IPS-NIHi7 (cell line): Measurements from ENCODE around the gene THRAP3.
"Not testable (repeated sequence)": the region's sequence is repeated elsewhere in the genome, so short reads cannot be mapped to it uniquely, and the experiment has no call there.

Experiments used
- DNase-seq: peaks from one replicate; pipeline ENCODE4 v3.0.0; 2012; ENCODE audit warnings: mixed read lengths; ENCODE audit errors: extremely low spot score

The THRAP3 gene

GRCh38 chr1:36247538-36247937 lies 23.3 kb downstream of the THRAP3 start:
- DNase-seq: no peak

GRCh38 chr1:36248250-36248894 lies 24.1 kb downstream of the THRAP3 start:
- DNase-seq: no peak

GRCh38 chr1:36251794-36252481 lies 27.7 kb downstream of the THRAP3 start:
- DNase-seq: no peak

- DNase-seq: not testable (repeated sequence)
These were observed 28.2 kb downstream of the THRAP3 start for GRCh38 chr1:36252482-36252824.

GRCh38 chr1:36253161-36253862 lies 29.1 kb downstream of the THRAP3 start:
- no peak for DNase-seq

- DNase-seq: no peak
These were observed 32.5 kb downstream of the THRAP3 start for GRCh38 chr1:36256558-36257374.

- peak; percentile 29 for DNase-seq
These were observed 33.1 kb downstream of the THRAP3 start for GRCh38 chr1:36257375-36257767.

- DNase-seq: no peak
These were observed 34.7 kb downstream of the THRAP3 start for GRCh38 chr1:36258960-36259344.

- no peak for DNase-seq
These were observed 44.7 kb downstream of the THRAP3 start for GRCh38 chr1:36268981-36269380.

GRCh38 chr1:36269408-36269838 lies 45.2 kb downstream of the THRAP3 start:
- no peak for DNase-seq

GRCh38 chr1:36273024-36273423 lies 48.8 kb downstream of the THRAP3 start:
- no peak for DNase-seq

GRCh38 chr1:36274201-36274600 lies 50.0 kb downstream of the THRAP3 start:
- no peak for DNase-seq

GRCh38 chr1:36276688-36277087 lies 52.4 kb downstream of the THRAP3 start:
- no peak for DNase-seq

- no peak for DNase-seq
These were observed 55.0 kb downstream of the THRAP3 start for GRCh38 chr1:36279110-36279788.

- no peak for DNase-seq
These were observed 55.6 kb downstream of the THRAP3 start for GRCh38 chr1:36279789-36280296.

GRCh38 chr1:36284061-36284460 lies 59.8 kb downstream of the THRAP3 start:
- no peak for DNase-seq

- DNase-seq: no peak
These were observed 60.3 kb downstream of the THRAP3 start for GRCh38 chr1:36284517-36284916.

GRCh38 chr1:36285443-36286101 lies 61.3 kb downstream of the THRAP3 start:
- DNase-seq: peak; percentile 74

GRCh38 chr1:36286802-36287201 lies 62.6 kb downstream of the THRAP3 start:
- no peak for DNase-seq

GRCh38 chr1:36287595-36287994 lies 63.4 kb downstream of the THRAP3 start:
- no peak for DNase-seq

GRCh38 chr1:36295390-36295789 lies 71.1 kb downstream of the THRAP3 start:
- DNase-seq: no peak
